ENCODE data around the gene TRAPPC13. TPM values are rescaled to one million over a fixed set of nuclear protein-coding genes. Genes with fewer than 3 reads are reported as not detected.
"Not testable (repeated sequence)": the region's sequence is repeated elsewhere in the genome, so short reads cannot be mapped to it uniquely, and the experiment has no call there.

TRAPPC13 gene
- total and polyA plus RNA-seq, 2 donors (not counting 1 experiment from before 2014, with no cell fraction given): 22.8 to 34.8 TPM

GRCh38 chr5:65612298-65612907 is 12.4 kb upstream of the TRAPPC13 start:
- H4K20me1 ChIP-seq (ENCODE audit: control insufficient read depth, extremely low read depth, insufficient read depth, low read length): no peaks in the 10 kb centered on the region

GRCh38 chr5:65620021-65620420 is 4.8 kb upstream of the TRAPPC13 start:
- Histone ChIP-seq H2AFZ (ENCODE audit: low read length) (no peak overlapping the region), H3K27me3 (ENCODE audit: control insufficient read depth, insufficient read depth, low read length) (no peaks in the 10 kb centered on the region), H3K9me3 (ENCODE audit: control insufficient read depth, insufficient read depth, low read depth, low read length) (no peaks in the 10 kb centered on the region), H3K36me3 (ENCODE audit: control insufficient read depth, insufficient read depth, low read length) (no peaks in the 10 kb centered on the region), H3K4me2 (ENCODE audit: extremely low read depth, insufficient read depth, low read length) (no peak overlapping the region), H3K27ac (ENCODE audit: insufficient read depth, low read length) (no peak overlapping the region), H3K4me1 (ENCODE audit: control insufficient read depth, extremely low read depth, insufficient read depth, low read length) (peaks cover 2% of the 10 kb centered on the region), H3K9ac (ENCODE audit: insufficient read depth, low read length) (no peak overlapping the region), H3K4me3 (replicated peaks in 1 of 4; ENCODE audit: control extremely low read depth in 1 of 4, insufficient read depth in 1 of 4, low read depth in 3 of 4, low read length in 4 of 4) (no peak overlapping the region), H3K79me2 (ENCODE audit: control insufficient read depth, insufficient read depth, low read length) (peaks cover 41% of the 10 kb centered on the region), H4K20me1 (ENCODE audit: control insufficient read depth, extremely low read depth, insufficient read depth, low read length) (no peaks in the 10 kb centered on the region)
- TF ChIP-seq CTCF (conservative IDR thresholded peaks at IDR 0.05 in 1 of 2, IDR thresholded peaks at IDR 0.05 in 1 of 2; ENCODE audit: low read depth in 1 of 2, low read length in 2 of 2) (no peak), EZH2 (IDR thresholded peaks at IDR 0.05; ENCODE audit: low read length, missing control alignments) (no peak)
- DNase-seq (ENCODE audit: low read depth in 2 of 2): no peak

More at GRCh38 chr5:65612298-65612907, 12.4 kb upstream of the TRAPPC13 start:
- H3K4me2 ChIP-seq (ENCODE audit: extremely low read depth, insufficient read depth, low read length): no peak overlapping the region
- no peak overlapping the region for H3K27ac ChIP-seq (ENCODE audit: insufficient read depth, low read length)
- no peak for DNase-seq (ENCODE audit: low read depth in 2 of 2)
- no peaks in the 10 kb centered on the region for H3K9me3 ChIP-seq (ENCODE audit: control insufficient read depth, insufficient read depth, low read depth, low read length)
- H2AFZ ChIP-seq (ENCODE audit: low read length): no peak overlapping the region
- no peak for TF ChIP-seq CTCF (conservative IDR thresholded peaks at IDR 0.05 in 1 of 2, IDR thresholded peaks at IDR 0.05 in 1 of 2; ENCODE audit: low read depth in 1 of 2, low read length in 2 of 2)
- no peak overlapping the region for H3K9ac ChIP-seq (ENCODE audit: insufficient read depth, low read length)
- no peaks in the 10 kb centered on the region for H3K4me1 ChIP-seq (ENCODE audit: control insufficient read depth, extremely low read depth, insufficient read depth, low read length)
- no peaks in the 10 kb centered on the region for H3K27me3 ChIP-seq (ENCODE audit: control insufficient read depth, insufficient read depth, low read length)
- H3K4me3 ChIP-seq (replicated peaks in 1 of 4; ENCODE audit: control extremely low read depth in 1 of 4, insufficient read depth in 1 of 4, low read depth in 3 of 4, low read length in 4 of 4): no peak overlapping the region
- peaks cover 5% of the 10 kb centered on the region for H3K36me3 ChIP-seq (ENCODE audit: control insufficient read depth, insufficient read depth, low read length)
- H3K79me2 ChIP-seq (ENCODE audit: control insufficient read depth, insufficient read depth, low read length): no peaks in the 10 kb centered on the region

GRCh38 chr5:65621961-65622360 is 2.9 kb upstream of the TRAPPC13 start:
- H3K9me3 ChIP-seq (ENCODE audit: control insufficient read depth, insufficient read depth, low read depth, low read length); H4K20me1 ChIP-seq (ENCODE audit: control insufficient read depth, extremely low read depth, insufficient read depth, low read length); H3K4me2 ChIP-seq (ENCODE audit: extremely low read depth, insufficient read depth, low read length); H3K27me3 ChIP-seq (ENCODE audit: control insufficient read depth, insufficient read depth, low read length); H3K4me1 ChIP-seq (ENCODE audit: control insufficient read depth, extremely low read depth, insufficient read depth, low read length); H3K9ac ChIP-seq (ENCODE audit: insufficient read depth, low read length); DNase-seq (ENCODE audit: low read depth in 2 of 2); H3K27ac ChIP-seq (ENCODE audit: insufficient read depth, low read length); H3K4me3 ChIP-seq (replicated peaks in 1 of 4; ENCODE audit: control extremely low read depth in 1 of 4, insufficient read depth in 1 of 4, low read depth in 3 of 4, low read length in 4 of 4); H3K36me3 ChIP-seq (ENCODE audit: control insufficient read depth, insufficient read depth, low read length); H2AFZ ChIP-seq (ENCODE audit: low read length): not testable (repeated sequence)
- peaks cover 58% of the 10 kb centered on the region for H3K79me2 ChIP-seq (ENCODE audit: control insufficient read depth, insufficient read depth, low read length)
